Peyer's patch (tissue), 4 donors: ENCODE measurements around the gene SRGAP1. TPM values are rescaled to one million over a fixed set of nuclear protein-coding genes. Genes with fewer than 3 reads are reported as not detected.
"Not testable (repeated sequence)": the region's sequence is repeated elsewhere in the genome, so short reads cannot be mapped to it uniquely, and the experiment has no call there.

ENCODE experiments used
- DNase-seq, 3 donors: peaks; one replicate each; pipeline ENCODE4 v3.0.0-alpha.2; 2017 to 2019
- H3K27ac ChIP-seq, 4 donors: fragments of 200-600 bp; sonication (generic); one replicate each; pipeline ENCODE4 v1.5.1; 2016 to 2019
- H3K27me3 ChIP-seq, 2 donors: fragments of 200-600 bp; sonication (generic); one replicate each; pipeline ENCODE4 v1.5.1; 2019
- H3K36me3 ChIP-seq, 3 donors: fragments of 200-600 bp; sonication (generic); one replicate each; pipeline ENCODE4 v1.5.1; 2016 to 2019
- H3K4me1 ChIP-seq, 4 donors: fragments of 200-600 bp; sonication (generic); one replicate each; pipeline ENCODE4 v1.5.1; 2016 to 2019
- H3K4me3 ChIP-seq, 4 donors: fragments of 200-600 bp; sonication (generic); 1 replicate in 3 of 4; 2 replicates in 1 of 4; pipeline ENCODE4 v1.5.1; 2016 to 2019; ENCODE audit warnings: mild to moderate bottlenecking in 1 of 4
- H3K9me3 ChIP-seq, 4 donors: fragments of 200-600 bp; sonication (generic); one replicate each; pipeline ENCODE4 v1.5.1; 2016 to 2019; ENCODE audit warnings: mild to moderate bottlenecking in 1 of 4
- POLR2A ChIP-seq, 2 donors: fragments of 450-650 bp; IDR thresholded peaks; one replicate each; pipeline ENCODE4 v1.5.1; 2017; ENCODE audit warnings: antibody characterized with exemption in 2 of 2, mild to moderate bottlenecking in 2 of 2, moderate library complexity in 2 of 2
- total RNA-seq, 4 donors: library from RNA; depleted of rRNA; stranded (reverse); fragments of >200 nt; gene quantifications; one replicate each; pipeline ENCODE4 v1.1.0, GENCODE V29; 2016
- TF ChIP-seq, protein P1 (sequence below), 6 experiments: fragments of 450-650 bp in 4 of 6; fragments of 200-600 bp in 2 of 6; sonication (generic) in 1 of 6; IDR thresholded peaks; one replicate each; pipeline ENCODE4 v1.5.1; 2017 to 2019; ENCODE audit warnings: antibody characterized with exemption in 6 of 6, mild to moderate bottlenecking in 3 of 6, moderate library complexity in 1 of 6

Gene SRGAP1
- total RNA-seq, 4 donors from 2014 or later = 5.8 to 92.4 (median 16.4) TPM

DNA sequence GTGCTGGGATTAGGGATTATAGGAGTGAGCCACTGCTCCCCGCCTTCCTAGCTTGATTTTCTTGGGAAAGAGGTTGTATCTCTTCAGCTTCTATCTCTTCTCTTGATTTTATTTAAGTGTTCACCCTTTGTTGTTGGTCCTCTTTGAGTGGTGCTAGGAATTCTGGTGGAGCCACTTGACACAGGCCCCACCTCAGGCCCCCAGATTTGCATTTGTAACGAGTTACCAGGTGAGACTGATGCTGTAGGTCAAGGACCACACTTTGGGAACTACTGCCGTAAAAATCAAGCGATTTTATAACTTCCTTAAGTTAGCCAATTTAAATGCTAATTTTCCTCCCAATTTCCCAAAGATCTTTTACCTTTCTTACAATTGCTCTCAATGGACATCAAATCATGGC, 26.3 kb downstream of the SRGAP1 start:
- H3K36me3 ChIP-seq = no peaks in the 10 kb centered on the region
- no peak for TF ChIP-seq POLR2A (IDR thresholded peaks at IDR 0.05)
- TF ChIP-seq, protein P1, sequence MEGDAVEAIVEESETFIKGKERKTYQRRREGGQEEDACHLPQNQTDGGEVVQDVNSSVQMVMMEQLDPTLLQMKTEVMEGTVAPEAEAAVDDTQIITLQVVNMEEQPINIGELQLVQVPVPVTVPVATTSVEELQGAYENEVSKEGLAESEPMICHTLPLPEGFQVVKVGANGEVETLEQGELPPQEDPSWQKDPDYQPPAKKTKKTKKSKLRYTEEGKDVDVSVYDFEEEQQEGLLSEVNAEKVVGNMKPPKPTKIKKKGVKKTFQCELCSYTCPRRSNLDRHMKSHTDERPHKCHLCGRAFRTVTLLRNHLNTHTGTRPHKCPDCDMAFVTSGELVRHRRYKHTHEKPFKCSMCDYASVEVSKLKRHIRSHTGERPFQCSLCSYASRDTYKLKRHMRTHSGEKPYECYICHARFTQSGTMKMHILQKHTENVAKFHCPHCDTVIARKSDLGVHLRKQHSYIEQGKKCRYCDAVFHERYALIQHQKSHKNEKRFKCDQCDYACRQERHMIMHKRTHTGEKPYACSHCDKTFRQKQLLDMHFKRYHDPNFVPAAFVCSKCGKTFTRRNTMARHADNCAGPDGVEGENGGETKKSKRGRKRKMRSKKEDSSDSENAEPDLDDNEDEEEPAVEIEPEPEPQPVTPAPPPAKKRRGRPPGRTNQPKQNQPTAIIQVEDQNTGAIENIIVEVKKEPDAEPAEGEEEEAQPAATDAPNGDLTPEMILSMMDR (IDR thresholded peaks at IDR 0.05) = no peak
- no peaks in the 10 kb centered on the region for H3K4me1 ChIP-seq
- no peak overlapping the region for H3K4me3 ChIP-seq
- H3K9me3 ChIP-seq = no peaks in the 10 kb centered on the region
- H3K27ac ChIP-seq = no peak overlapping the region
- DNase-seq = no peak
- no peaks in the 10 kb centered on the region for H3K27me3 ChIP-seq

DNA sequence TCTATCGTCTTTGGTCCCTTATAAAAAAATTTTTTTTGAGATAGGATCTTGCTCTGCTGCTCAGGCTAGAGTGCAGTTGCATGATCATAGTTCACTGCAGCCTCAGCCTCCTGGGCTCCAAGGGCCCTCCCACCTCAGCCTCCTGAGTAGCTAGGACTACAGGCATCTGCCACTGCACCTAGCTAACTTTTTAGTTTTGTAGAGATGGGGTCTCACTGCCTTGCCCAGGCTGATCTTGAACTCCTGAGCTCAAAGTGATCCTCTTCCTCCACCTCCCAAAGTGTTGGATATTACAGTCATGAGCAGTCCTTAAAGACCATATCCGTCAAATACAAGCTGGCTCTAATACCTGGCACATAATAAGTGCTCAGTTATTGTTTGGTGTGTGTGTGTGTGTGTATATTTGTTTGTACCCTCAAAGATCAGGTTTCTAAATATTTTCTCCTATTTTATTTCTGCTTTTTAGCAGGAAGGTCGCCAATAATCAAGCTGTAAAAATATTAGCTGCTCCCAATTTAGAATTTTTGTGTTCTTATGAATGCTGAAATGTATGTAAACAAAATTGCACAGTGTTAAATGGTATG, 30.5 kb downstream of the SRGAP1 start:
- TF ChIP-seq POLR2A (IDR thresholded peaks at IDR 0.05) = no peak
- TF ChIP-seq, protein P1 (IDR thresholded peaks at IDR 0.05) = no peak
- no peaks in the 10 kb centered on the region for H3K36me3 ChIP-seq
- DNase-seq = no peak
- no peaks in the 10 kb centered on the region for H3K4me1 ChIP-seq
- H3K4me3 ChIP-seq = no peak overlapping the region
- H3K9me3 ChIP-seq = no peaks in the 10 kb centered on the region
- H3K27ac ChIP-seq = no peak overlapping the region
- no peaks in the 10 kb centered on the region for H3K27me3 ChIP-seq

DNA sequence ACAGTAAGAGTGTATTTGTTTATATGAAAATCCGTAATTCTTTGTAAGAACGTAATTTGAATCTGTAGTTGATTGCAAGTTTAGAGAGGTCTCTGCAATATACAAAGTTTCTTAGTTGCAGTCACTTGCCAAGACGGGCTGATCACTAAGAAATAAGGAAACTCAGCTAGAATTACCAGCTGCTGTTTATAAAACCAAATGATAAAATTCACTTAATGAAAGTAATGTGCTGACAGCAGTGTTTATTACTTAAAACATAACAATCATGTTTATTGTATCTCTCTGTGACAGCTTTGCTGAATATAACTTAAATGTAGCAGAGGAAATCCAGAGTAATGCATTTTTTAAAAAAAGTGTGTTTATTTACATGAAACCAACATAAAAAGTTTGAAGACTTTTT, 31.2 kb downstream of the SRGAP1 start:
- no peak for DNase-seq
- no peak overlapping the region for H3K4me3 ChIP-seq

DNA sequence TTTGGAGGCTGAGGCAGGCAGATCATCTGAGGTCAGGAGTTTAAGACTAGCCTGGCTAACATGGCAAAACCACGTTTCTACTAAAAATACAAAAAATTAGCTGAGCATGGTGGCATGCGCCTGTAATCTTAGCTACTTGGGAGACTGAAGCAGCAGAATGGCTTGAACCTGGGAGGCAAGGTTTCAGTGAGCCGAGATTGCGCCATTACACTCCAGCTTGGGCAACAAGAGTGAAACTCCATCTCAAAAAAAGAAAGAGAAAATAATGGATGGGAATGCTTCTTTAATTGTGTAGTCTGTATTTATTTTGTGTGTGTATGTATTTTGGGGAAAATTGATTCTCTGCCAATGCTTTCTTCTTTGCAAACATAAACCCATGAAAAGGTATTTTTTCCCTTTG, 32.5 kb downstream of the SRGAP1 start:
- no peak for TF ChIP-seq POLR2A (IDR thresholded peaks at IDR 0.05)
- TF ChIP-seq, protein P1 (IDR thresholded peaks at IDR 0.05) = no peak
- H3K9me3 ChIP-seq = no peaks in the 10 kb centered on the region
- no peak overlapping the region for H3K4me3 ChIP-seq
- H3K4me1 ChIP-seq = no peaks in the 10 kb centered on the region
- DNase-seq = no peak
- H3K36me3 ChIP-seq = no peaks in the 10 kb centered on the region
- no peak overlapping the region for H3K27ac ChIP-seq
- H3K27me3 ChIP-seq = no peaks in the 10 kb centered on the region

More for the DNA sequence above, 31.2 kb downstream of the SRGAP1 start:
- no peaks in the 10 kb centered on the region for H3K36me3 ChIP-seq
- H3K27ac ChIP-seq = no peak overlapping the region
- H3K9me3 ChIP-seq = no peaks in the 10 kb centered on the region
- TF ChIP-seq, protein P1 (IDR thresholded peaks at IDR 0.05) = no peak
- TF ChIP-seq POLR2A (IDR thresholded peaks at IDR 0.05) = no peak
- no peaks in the 10 kb centered on the region for H3K27me3 ChIP-seq
- no peaks in the 10 kb centered on the region for H3K4me1 ChIP-seq

DNA sequence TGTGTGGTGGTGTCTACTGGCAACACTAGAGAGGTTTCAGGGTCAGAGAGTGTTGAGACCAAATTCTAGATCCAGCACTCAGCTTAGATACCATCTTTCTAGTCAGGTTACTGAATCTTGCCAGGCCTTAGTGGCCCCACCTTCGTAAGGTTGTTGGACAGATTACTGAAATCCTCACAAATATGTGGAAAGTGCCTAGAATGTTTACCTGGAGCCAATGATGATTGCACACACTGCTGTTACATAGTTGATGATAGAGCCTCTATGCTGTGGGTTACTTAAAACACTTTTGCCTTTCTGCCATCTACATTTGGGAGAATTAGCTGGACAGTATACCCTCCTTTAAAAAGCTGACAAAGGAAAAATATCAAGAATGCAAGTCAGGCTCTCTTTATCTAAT, 33.2 kb downstream of the SRGAP1 start:
- no peak for DNase-seq
- no peaks in the 10 kb centered on the region for H3K4me1 ChIP-seq
- no peak overlapping the region for H3K27ac ChIP-seq
- H3K4me3 ChIP-seq = no peak overlapping the region
- H3K27me3 ChIP-seq = no peaks in the 10 kb centered on the region
- TF ChIP-seq POLR2A (IDR thresholded peaks at IDR 0.05) = no peak
- TF ChIP-seq, protein P1 (IDR thresholded peaks at IDR 0.05) = no peak
- H3K9me3 ChIP-seq = no peaks in the 10 kb centered on the region
- no peaks in the 10 kb centered on the region for H3K36me3 ChIP-seq

DNA sequence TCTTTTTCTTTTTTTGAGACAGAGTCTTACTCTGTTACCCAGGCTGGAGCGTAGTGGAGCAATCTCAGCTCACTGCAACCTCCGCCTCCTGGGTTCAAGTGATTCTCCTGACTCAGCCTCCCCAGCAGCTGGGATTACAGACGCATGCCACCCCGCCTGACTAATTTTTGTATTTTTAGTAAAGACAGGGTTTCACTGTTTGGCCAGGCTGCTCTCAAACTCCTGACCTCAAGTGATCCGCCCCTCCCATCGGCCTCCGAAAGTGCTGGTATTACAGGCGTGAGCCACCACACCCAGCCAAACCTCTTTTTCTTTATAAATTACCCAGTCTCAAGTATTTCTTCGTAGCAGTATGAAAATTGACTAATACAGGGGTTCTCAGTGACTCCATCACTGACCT, 35.7 kb downstream of the SRGAP1 start:
- H3K9me3 ChIP-seq, H3K36me3 ChIP-seq, H3K27me3 ChIP-seq, H3K4me3 ChIP-seq, DNase-seq, H3K27ac ChIP-seq, H3K4me1 ChIP-seq: not testable (repeated sequence)
